DOHH2 (cell line): Measurements from ENCODE around the gene CDH4.

Source experiments
- EZH2phosphoT487 ChIP-seq: fragments of 200-600 bp; sonication (generic); IDR thresholded peaks from 2 replicates; pipeline ENCODE4 v1.6.1; 2017; ENCODE audit warnings: borderline replicate concordance, mild to moderate bottlenecking, antibody characterized with exemption, low read length, moderate library complexity, mixed read lengths
- TF ChIP-seq, protein P1 (sequence below): fragments of 200-600 bp; sonication (generic); IDR thresholded peaks from one replicate; pipeline ENCODE4 v1.5.1; 2014; ENCODE audit warnings: antibody characterized with exemption, mild to moderate bottlenecking, low read depth, low read length; ENCODE audit not compliant: poor library complexity, severe bottlenecking

GRCh38 chr20:61780066-61780465, 528.0 kb downstream of the CDH4 start:
- TF ChIP-seq, protein P1, sequence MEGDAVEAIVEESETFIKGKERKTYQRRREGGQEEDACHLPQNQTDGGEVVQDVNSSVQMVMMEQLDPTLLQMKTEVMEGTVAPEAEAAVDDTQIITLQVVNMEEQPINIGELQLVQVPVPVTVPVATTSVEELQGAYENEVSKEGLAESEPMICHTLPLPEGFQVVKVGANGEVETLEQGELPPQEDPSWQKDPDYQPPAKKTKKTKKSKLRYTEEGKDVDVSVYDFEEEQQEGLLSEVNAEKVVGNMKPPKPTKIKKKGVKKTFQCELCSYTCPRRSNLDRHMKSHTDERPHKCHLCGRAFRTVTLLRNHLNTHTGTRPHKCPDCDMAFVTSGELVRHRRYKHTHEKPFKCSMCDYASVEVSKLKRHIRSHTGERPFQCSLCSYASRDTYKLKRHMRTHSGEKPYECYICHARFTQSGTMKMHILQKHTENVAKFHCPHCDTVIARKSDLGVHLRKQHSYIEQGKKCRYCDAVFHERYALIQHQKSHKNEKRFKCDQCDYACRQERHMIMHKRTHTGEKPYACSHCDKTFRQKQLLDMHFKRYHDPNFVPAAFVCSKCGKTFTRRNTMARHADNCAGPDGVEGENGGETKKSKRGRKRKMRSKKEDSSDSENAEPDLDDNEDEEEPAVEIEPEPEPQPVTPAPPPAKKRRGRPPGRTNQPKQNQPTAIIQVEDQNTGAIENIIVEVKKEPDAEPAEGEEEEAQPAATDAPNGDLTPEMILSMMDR = no peak
- TF ChIP-seq EZH2phosphoT487 = no peak
